IPS-18c (cell line): ENCODE data around the gene SPTBN4.
A peak's percentile ranks its signal among the peaks of the same experiment; 100 is the strongest.

Experiments
- H3K4me3 ChIP-seq: 2 replicates; pipeline ENCODE4 v1.7.0; 2013; ENCODE audit warnings: low read depth, mild to moderate bottlenecking, low read length, moderate library complexity; ENCODE audit not compliant: insufficient read depth
- H3K9me3 ChIP-seq: one replicate; pipeline ENCODE4 v1.6.1; 2013; ENCODE audit warnings: mild to moderate bottlenecking, low read length, moderate library complexity; ENCODE audit not compliant: control insufficient read depth, insufficient read depth

SPTBN4 gene

DNA sequence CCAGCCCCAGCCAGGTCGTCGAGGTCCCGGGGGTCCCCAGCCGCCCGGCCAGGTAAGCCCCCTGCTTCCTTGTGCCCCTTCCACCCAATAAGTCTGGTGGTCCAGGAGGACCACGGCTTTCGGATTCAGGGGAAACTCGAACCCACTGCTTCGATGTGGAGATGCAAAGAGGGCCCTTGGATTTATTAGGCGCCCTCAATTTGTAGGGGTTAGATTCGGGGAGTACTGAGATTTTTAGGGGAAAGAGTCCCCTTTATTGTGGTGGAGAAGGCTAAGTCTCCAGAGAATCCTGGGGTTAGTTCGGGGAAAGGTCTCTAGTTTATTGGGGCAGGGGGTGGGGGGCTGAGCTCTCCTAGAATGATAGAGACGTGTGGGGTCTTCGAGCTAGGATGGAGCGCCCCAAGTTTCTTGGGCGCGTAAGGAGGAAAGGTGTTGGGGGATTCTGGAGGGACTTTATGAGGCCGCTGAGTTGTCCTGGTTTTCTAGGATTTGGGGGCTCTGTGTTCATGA is 130.6 kb downstream of the SPTBN4 start:
- H3K9me3 ChIP-seq = peaks cover 2% of the 10 kb centered on the region
- peak overlapping the region; percentile 50 for H3K4me3 ChIP-seq

DNA sequence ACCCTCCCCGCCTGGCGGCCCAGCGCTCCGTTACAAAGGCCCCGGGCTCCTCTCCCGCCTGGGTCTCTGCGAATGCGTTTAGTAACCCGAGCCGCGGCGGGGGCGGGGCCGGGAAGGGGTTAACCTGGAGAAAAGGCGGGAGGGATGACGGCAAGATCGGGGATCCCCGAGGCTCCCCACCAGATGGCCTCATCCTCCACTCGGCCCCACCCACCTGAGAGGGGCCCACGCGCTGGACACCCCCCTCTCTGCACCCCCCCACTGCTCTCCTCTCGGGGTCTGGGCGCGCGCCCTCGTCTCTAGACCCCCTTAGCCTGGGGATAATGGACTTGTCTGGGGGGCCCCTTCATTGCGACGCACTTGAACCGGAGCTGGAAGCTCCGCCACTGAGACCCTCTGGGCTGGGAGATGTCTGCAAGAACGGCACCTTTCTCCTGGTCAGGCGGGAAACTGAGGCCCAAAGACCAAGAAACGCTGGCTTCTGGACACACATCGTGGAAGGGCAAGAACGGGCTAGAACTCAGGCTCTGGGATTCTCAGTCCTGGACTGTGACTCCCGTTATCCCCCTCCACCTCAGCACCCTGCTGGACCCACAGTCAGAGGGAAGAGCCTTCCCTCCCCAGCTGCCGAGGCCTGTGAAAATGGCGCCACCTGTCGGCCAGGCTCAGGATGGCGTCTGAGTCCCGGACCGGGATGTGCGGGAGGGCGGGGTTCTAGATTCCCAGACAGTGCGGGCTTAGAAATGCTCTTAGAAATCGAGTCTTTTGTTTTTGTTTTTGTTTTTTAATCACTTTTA is 131.5 kb downstream of the SPTBN4 start:
- peaks cover 2% of the 10 kb centered on the region for H3K9me3 ChIP-seq
- peak overlapping the region; percentile 50 for H3K4me3 ChIP-seq

- no peak overlapping the region for H3K4me3 ChIP-seq
- H3K9me3 ChIP-seq = peaks cover 2% of the 10 kb centered on the region
Measured at GRCh38 chr19:40598918-40599307, 132.1 kb downstream of the SPTBN4 start.

GRCh38 chr19:40599331-40599901 is 132.6 kb downstream of the SPTBN4 start:
- H3K9me3 ChIP-seq = peaks cover 2% of the 10 kb centered on the region
- peak overlapping the region; percentile 20; the same call in 1 of the 2 replicates for H3K4me3 ChIP-seq

- Histone ChIP-seq H3K4me3 (peak overlapping the region; percentile 20; the same call in 1 of the 2 replicates), H3K9me3 (peaks cover 2% of the 10 kb centered on the region)
Measured at GRCh38 chr19:40599902-40600569, 133.2 kb downstream of the SPTBN4 start.

GRCh38 chr19:40600570-40601133 is 133.9 kb downstream of the SPTBN4 start:
- H3K4me3 ChIP-seq = no peak overlapping the region

DNA sequence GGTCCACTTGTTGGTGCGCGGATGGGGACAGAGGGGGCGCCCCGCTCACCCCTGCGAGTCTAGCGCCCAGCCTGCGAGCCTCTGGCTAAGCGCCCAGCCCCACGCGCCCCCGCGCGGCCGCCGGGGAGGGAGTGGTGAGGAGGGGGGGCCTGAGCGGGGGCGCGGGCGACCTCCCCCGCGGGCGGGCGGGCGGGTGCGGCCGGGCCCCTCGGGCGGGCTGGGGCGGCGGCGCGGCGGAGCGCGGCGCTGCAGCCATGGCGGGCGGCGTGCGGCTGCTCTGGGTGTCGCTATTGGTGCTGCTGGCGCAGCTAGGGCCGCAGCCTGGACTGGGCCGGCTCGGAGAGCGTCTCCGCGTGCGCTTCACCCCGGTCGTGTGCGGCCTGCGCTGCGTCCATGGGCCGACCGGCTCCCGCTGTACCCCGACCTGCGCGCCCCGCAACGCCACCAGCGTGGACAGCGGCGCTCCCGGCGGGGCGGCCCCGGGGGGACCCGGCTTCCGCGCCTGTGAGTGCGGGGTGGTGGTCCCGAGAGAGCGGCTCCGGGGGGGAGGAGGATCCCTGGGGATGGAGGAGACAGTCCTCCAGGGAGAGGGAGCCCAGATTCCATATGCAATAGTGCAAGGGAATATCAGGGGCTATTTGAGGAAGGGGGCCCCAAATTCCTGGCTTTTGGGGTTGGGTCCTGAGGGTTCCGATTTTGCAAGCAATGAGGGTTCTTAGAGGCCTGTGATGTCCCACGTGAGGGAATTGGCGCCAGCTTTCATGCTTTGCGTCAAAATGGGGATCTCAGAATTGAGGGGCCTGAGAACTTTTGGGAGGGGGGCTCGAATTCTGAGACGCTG is 134.6 kb downstream of the SPTBN4 start, which contains the start of gene LTBP4:
Gene LTBP4 (plus strand): TSS at position 236 of the 841 bp plus-strand sequence. CDS start 19 bp downstream, at position 255.
- Histone ChIP-seq H3K4me3 (peak within 1 kb of the TSS; percentile 45), H3K9me3 (peaks cover 2% of the 10 kb centered on the region)

More at GRCh38 chr19:40600570-40601133, 133.9 kb downstream of the SPTBN4 start:
- H3K9me3 ChIP-seq = peaks cover 2% of the 10 kb centered on the region

GRCh38 chr19:40603071-40603388 is 136.2 kb downstream of the SPTBN4 start:
- Histone ChIP-seq H3K9me3 (peaks cover 2% of the 10 kb centered on the region), H3K4me3 (peak overlapping the region; percentile 46; the same call in 1 of the 2 replicates)

DNA sequence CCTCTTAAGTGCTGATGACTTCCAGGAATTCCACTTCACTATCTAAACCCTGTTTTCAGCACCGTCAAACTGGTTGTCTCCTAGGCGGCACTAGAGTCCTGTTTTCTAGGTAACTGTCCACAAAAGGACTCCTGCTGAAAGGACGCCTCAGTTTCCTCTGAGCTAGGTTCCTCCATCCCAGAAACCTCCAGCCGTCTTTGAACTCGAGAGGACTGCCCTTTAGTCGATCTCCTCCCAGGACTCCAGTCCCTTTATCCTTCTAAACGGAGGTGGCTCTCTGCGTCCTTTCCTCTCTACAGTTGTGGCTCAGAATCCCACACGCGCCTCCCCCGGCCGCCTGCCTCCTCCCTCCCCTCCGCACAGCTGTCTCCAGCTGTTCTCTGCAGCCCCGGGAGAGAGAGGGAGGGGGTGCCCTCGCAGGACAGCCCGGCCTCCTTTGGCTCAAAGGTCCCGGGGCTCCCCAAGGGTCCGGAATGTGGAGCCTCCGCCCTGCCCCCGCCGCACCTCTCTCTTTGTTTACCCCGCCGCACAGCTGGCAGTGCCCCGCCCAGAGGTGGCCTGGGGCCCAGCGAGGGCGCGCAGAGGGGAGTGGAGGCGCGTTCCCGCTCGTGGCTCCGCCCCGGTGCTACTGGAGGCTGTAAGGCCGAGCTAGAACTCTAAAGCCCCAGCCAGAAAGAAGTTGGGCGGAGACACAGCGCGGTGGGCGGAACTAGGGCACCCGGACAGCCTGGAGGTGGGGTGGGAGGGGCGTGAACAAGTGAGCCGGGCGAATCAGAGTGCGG is 136.8 kb downstream of the SPTBN4 start:
- Histone ChIP-seq H3K4me3 (peak overlapping the region; percentile 46; the same call in 1 of the 2 replicates), H3K9me3 (peaks cover 2% of the 10 kb centered on the region)

DNA sequence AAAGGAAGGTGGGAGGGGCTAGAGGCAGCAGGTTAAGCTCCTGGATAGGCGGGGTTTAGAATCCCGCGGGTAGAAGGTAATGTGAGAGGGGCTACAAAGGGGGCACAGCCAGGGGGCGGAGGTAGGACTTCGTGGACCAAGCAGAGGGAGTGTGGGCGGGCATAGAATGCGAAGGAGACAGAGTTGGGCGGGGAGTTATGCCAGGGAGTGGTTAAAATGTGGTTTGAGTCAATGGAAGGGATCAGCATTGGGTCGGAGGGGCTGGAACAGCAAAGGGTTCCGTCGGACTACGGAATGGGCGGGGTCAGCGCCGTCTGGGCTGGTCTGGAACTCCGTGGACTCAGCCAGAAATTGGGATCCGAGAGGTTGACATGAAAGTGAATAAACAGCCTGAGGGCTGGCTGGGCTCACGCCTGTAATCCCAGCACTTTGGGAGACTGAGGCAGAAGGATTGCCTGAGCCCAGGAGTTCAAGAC is 137.4 kb downstream of the SPTBN4 start:
- Histone ChIP-seq H3K4me3 (no peak overlapping the region), H3K9me3 (peaks cover 2% of the 10 kb centered on the region)

DNA sequence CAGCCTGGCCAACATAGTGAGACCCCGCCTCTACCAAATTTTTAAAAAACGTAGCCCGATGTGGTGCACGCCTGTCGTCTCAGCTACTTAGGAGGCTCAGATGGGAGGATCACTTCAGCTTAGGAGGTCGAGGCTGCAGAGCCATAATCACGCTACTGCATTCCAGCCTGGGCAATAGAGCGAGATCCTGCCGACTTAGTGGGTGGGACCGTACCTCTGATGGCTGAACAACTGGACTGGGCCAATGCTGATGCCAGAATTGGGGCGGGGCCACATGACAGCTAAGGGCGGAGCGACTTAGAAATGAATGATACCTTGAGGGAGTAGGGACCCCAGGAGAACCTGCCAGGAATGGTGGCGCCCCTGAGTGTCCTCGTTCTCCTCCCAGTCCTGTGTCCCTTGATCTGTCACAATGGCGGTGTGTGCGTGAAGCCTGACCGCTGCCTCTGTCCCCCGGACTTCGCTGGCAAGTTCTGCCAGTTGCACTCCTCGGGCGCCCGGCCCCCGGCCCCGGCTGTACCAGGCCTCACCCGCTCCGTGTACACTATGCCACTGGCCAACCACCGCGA is 137.9 kb downstream of the SPTBN4 start:
- peak overlapping the region; percentile 71 for H3K4me3 ChIP-seq
- peaks cover 2% of the 10 kb centered on the region for H3K9me3 ChIP-seq

DNA sequence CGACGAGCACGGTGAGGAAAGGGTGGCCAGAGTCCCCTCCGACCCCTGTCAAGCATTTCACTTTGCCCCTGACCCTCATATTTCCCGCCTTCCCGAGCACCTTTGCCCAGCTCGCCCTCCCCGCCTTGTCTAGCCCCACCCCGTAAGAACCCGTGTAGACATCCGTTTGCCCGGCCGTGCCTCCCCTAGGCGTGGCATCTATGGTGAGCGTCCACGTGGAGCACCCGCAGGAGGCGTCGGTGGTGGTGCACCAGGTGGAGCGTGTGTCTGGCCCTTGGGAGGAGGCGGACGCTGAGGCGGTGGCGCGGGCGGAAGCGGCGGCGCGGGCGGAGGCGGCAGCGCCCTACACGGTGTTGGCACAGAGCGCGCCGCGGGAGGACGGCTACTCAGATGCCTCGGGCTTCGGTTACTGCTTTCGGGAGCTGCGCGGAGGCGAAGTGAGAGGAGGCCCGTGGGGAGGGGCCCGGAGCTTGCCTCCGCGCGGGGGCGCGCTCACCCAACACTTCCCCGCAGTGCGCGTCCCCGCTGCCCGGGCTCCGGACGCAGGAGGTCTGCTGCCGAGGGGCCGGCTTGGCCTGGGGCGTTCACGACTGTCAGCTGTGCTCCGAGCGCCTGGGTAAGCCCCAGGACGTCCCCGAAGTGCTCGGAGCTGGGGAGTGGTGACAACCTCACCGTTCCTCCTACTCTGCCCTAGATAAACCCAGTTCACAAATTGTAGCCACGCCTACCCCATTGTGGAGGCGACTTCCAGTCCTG is 138.6 kb downstream of the SPTBN4 start:
- H3K9me3 ChIP-seq = peaks cover 2% of the 10 kb centered on the region
- H3K4me3 ChIP-seq = peak overlapping the region; percentile 71

DNA sequence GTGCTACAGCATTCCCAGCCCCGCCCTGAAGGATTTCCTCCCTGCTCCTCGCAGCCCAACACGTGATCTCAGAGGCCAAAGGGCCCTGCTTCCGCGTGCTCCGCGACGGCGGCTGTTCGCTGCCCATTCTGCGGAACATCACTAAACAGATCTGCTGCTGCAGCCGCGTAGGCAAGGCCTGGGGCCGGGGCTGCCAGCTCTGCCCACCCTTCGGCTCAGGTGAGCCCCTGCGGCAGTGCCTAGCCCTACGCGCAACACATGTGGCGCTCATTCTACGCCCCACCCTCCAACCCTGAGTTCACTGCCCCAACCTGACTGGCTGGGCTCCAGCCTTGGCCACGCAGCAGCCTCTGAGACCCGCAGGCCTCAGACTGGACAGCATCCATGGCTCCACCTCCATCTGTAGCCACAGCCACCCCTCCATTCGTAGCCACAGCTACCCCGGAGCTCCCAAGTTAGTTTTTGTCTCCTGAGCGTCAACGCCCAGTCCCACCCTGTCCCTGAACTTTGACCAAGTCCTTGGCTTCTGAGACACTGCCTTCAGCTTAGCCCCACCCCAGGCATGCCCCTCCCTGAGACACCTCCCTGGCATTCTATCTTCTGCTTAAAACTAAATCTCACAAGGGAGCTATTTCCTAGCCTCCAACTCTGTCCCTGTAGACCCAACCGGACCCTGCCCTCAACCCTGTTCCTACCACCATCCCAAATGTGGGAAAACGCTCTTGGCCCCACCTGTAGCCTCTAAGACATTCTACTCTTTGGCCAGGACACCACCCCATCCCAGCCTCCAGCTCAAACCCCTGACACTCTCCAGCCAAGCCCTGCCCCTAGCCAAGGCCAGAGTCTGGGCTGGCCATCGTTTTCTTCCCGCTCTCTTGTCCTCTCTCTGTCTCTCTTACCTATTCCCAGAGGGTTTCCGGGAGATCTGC is 140.8 kb downstream of the SPTBN4 start:
- H3K4me3 ChIP-seq = no peak overlapping the region
- H3K9me3 ChIP-seq = no peaks in the 10 kb centered on the region

GRCh38 chr19:40608240-40608621 is 141.4 kb downstream of the SPTBN4 start:
- H3K4me3 ChIP-seq = no peak overlapping the region

More at GRCh38 chr19:40608240-40608621, 141.4 kb downstream of the SPTBN4 start:
- no peaks in the 10 kb centered on the region for H3K9me3 ChIP-seq
